ENCODE results near the gene DNAH7. TPM values are rescaled to one million over a fixed set of nuclear protein-coding genes. Genes with fewer than 3 reads are reported as not detected.

Gene DNAH7
- total and polyA plus RNA-seq, 8 donors, result 0.15 to 48.1 (median 0.98) TPM

DNA sequence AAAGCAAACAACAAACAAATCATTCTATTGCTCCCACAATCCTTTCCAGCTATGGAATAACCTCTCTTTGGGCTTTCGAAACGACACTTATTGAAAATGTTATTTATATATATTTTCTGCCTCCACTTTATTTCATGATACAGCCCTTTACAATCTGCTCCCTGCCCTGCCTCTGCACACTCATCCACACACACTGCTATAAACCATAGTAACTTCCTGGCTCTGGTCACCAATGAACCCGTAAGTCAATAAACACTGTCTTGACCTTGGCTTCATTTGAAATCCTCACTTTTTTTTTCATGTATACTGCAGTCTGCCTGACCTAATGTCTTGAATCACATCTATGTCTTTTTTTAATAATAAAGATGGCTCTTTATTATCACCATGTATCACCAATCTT is 250.1 kb downstream of the DNAH7 start:
- no peaks in the 10 kb centered on the region for H3K4me1 ChIP-seq
- no peaks in the 10 kb centered on the region for H3K36me3 ChIP-seq
- no peaks in the 10 kb centered on the region for H3K27me3 ChIP-seq
- 68 to 81% (median 76%) methylated on average over 3 of the region's 3 CpGs for WGBS, 5 donors
- no peak for DNase-seq
- H3K27ac ChIP-seq, result no peak overlapping the region
- TF ChIP-seq EP300 (IDR thresholded peaks at IDR 0.05) (no peak), POLR2A (IDR thresholded peaks at IDR 0.05) (no peak), POLR2AphosphoS5 (IDR thresholded peaks at IDR 0.05) (no peak)
- TF ChIP-seq, protein P1, sequence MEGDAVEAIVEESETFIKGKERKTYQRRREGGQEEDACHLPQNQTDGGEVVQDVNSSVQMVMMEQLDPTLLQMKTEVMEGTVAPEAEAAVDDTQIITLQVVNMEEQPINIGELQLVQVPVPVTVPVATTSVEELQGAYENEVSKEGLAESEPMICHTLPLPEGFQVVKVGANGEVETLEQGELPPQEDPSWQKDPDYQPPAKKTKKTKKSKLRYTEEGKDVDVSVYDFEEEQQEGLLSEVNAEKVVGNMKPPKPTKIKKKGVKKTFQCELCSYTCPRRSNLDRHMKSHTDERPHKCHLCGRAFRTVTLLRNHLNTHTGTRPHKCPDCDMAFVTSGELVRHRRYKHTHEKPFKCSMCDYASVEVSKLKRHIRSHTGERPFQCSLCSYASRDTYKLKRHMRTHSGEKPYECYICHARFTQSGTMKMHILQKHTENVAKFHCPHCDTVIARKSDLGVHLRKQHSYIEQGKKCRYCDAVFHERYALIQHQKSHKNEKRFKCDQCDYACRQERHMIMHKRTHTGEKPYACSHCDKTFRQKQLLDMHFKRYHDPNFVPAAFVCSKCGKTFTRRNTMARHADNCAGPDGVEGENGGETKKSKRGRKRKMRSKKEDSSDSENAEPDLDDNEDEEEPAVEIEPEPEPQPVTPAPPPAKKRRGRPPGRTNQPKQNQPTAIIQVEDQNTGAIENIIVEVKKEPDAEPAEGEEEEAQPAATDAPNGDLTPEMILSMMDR (IDR thresholded peaks at IDR 0.05), result no peak
- no peak overlapping the region for H3K4me3 ChIP-seq
- H3K9me3 ChIP-seq, result no peaks in the 10 kb centered on the region
- intact Hi-C loops (cut with DNase I; ENCODE audit: low total_unique reads), result no loop called here

DNA sequence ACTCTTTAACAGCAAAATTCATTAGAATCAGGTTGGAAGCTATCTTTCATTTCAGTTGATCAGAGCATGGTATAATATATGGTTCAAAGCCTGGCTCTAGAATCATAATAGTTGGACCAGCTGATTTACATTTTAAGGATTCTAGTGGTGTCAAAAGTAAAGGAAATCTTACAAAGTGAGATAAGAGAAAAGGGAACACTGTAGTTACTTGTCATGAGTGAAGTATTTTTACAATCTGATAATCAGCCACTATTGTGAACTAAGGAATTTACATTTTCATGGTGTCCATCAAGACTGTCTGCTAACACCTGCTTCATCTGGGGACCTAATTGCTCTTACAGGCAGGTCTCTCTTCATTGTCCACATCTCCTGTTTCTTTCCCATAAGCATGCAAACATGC is 250.5 kb downstream of the DNAH7 start:
- Histone ChIP-seq H3K36me3 (no peaks in the 10 kb centered on the region), H3K27ac (no peak overlapping the region), H3K4me3 (no peak overlapping the region), H3K4me1 (no peaks in the 10 kb centered on the region), H3K9me3 (no peaks in the 10 kb centered on the region), H3K27me3 (no peaks in the 10 kb centered on the region)
- TF ChIP-seq POLR2AphosphoS5 (IDR thresholded peaks at IDR 0.05), result no peak
- TF ChIP-seq, protein P1 (IDR thresholded peaks at IDR 0.05), result no peak
- TF ChIP-seq EP300 (IDR thresholded peaks at IDR 0.05), result no peak
- no peak for TF ChIP-seq POLR2A (IDR thresholded peaks at IDR 0.05)
- no peak for DNase-seq
- intact Hi-C loops (cut with DNase I; ENCODE audit: low total_unique reads), result no loop called here

DNA sequence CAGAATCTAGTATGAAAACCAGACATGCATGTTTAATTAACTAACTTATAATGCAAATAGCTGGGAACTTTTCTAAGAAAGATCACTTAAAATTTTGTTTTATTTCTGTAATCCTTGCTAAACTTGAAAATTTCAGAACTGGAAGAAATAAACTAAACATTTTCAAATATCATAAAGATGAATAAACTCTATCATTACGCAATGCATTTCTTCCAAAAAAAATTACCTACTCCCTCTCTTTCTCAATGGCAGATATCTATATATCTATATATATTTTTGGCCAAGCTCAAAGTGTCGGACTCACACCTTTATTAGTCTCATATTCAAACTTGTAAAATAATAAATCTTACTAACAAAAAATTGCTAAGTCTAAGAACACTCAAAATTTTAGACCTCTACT is 253.6 kb downstream of the DNAH7 start:
- Histone ChIP-seq H3K27me3 (no peaks in the 10 kb centered on the region), H3K9me3 (no peaks in the 10 kb centered on the region), H3K27ac (no peak overlapping the region), H3K36me3 (no peaks in the 10 kb centered on the region), H3K4me3 (no peak overlapping the region), H3K4me1 (no peaks in the 10 kb centered on the region)
- intact Hi-C loops (cut with DNase I; ENCODE audit: low total_unique reads), result no loop called here
- 94 to 98% (median 96%) methylated on average over 2 of the region's 2 CpGs for WGBS, 5 donors
- no peak for TF ChIP-seq EP300 (IDR thresholded peaks at IDR 0.05)
- no peak for TF ChIP-seq POLR2A (IDR thresholded peaks at IDR 0.05)
- TF ChIP-seq, protein P1 (IDR thresholded peaks at IDR 0.05), result no peak
- no peak for TF ChIP-seq POLR2AphosphoS5 (IDR thresholded peaks at IDR 0.05)
- no peak for DNase-seq

DNA sequence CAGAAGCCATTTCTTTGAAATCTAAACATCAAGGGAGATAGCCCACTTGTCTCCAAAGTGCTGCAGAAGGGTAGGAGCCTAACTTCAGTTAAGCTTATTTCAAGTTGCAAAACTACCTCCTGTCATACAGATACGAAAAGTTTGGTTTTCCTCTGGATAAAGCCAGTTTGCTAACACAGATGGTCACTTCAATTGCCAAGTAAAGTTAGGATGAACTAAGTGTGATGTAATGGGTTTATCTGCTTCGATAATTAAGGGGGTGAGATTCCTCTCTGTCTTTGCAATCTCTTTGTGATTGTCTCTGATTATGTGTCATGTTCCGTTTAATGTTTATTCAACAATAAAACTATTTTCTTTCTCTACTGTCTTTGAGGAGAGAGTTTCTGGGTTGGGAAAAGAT is 255.2 kb downstream of the DNAH7 start:
- Histone ChIP-seq H3K27ac (no peak overlapping the region), H3K36me3 (no peaks in the 10 kb centered on the region), H3K9me3 (no peaks in the 10 kb centered on the region), H3K27me3 (no peaks in the 10 kb centered on the region), H3K4me1 (no peaks in the 10 kb centered on the region), H3K4me3 (no peak overlapping the region)
- peak in 1 of 2 donors; percentile 4 for DNase-seq
- WGBS, 5 donors, result 48 to 63% (median 60%) methylated on average over 3 of the region's 3 CpGs
- intact Hi-C loops (cut with DNase I; ENCODE audit: low total_unique reads), result no loop called here
- TF ChIP-seq POLR2AphosphoS5 (IDR thresholded peaks at IDR 0.05) (no peak), POLR2A (IDR thresholded peaks at IDR 0.05) (no peak), EP300 (IDR thresholded peaks at IDR 0.05) (no peak)
- TF ChIP-seq, protein P1 (IDR thresholded peaks at IDR 0.05), result no peak
